SKM-1 (cell line): ENCODE measurements around the gene CACNA1C.
"Not testable (repeated sequence)": the region's sequence is repeated elsewhere in the genome, so short reads cannot be mapped to it uniquely, and the experiment has no call there.

ENCODE experiments used
- DNase-seq: peaks from one replicate; lab custom pipeline; 2025; ENCODE audit not compliant: unreplicated experiment; lab: John Stamatoyannopoulos, UW

Gene CACNA1C

DNA sequence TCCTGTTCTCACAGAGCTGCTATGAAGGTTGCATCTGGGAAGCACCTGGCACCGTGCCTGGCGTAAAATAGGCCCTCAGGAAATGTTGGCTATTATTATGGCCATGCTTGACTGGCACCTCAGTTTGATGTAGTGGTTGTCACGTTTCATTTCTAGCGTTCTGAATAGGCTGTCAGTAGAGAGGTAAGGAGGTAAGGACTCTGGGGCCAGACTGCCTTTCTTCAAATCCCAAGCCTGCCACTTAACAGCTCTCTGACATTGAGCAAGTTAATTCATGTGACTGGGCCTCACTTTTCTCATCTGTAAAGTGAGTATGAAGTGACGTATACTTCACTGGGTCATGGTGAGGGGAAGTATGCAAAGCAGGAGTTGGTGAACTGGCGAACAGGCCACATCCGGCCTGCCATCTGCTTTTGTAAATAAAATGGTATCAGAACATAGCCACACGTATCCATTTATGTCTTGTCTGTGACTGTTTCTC, 196.2 kb downstream of the CACNA1C start:
- no peak for DNase-seq

DNA sequence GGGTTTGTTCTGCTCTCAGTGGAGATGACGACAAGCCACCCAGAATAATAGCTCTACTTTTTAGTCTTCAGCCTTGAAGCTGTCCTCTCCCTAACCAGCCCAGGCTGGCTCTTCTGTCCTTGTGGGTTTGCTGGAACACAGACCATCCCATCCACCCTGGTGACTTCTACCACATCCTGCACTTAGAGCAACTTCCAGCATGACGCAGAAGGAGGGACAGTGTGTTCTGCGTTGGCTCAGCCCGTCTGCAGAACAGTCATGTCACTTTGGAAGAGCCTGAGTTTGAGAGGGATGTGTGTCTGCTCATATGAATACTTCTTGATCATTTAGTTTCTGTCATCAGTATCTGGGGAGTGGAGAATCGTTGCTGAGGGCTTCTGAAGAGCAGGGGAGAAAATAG, 198.0 kb downstream of the CACNA1C start:
- no peak for DNase-seq

DNA sequence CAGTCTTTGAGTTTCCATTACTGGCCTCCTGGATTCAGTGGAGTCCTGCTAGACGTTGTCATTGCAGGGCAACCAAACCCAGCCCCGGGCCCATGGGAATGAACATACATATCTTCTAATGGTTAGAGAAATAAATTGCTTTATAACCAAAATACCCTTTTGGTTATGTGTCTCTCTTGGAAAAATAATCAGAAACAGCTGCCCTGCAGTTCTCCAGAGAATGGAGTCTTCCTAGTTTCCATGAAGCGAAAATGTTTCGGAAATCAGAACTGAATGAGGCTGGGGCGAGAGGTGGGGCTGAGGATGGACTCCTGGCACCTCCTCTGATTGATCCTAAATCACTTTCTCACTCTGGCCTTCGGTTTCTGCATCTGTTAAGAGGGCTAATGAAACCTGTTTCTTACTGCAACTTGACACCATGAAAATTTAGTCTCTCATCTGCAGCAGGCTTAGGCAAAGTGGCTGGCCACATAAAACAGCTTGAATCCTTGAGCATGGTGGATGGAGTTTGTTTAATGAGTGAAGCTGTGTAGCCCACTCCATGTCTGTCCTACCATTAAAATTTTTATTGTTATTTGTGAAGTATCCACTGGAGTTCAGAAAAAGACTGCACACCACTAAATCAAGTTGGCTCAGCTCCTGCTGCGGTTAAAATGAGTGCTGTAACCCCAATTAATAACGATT, 198.9 kb downstream of the CACNA1C start:
- DNase-seq: no peak

DNA sequence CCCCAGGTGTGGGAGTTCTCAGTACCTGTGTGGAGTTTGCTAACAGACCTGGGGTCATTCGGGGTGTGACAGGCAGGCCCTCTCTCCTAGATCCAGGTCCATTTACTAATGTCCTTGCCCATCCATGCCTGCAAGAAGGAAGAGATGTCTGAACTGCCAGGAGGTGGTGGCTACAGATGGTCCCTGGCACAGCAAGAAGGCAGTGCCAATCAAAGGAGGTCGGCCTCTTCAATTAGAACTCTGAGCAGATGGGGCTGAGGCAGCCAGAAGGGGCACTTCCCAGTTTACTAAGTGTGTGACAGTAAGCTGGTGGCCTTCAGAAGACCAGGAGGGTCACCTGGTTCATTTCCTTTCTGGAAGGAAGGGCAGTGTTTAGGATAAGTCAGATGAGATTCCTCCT, 202.5 kb downstream of the CACNA1C start:
- no peak for DNase-seq

DNA sequence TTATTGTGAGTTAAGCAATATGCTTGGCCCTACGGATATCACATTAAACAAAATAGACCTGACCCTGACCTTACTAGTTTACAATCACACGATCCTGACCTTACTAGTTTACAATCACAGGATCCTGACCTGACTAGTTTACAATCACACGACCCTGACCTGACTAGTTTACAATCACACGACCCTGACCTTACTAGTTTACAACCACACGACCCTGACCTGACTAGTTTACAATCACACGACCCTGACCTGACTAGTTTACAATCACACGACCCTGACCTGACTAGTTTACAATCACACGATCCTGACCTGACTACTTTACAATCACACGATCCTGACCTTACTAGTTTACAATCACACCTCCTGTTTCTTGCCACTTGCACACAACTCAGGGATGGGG, 202.9 kb downstream of the CACNA1C start:
- DNase-seq: not testable (repeated sequence)

DNA sequence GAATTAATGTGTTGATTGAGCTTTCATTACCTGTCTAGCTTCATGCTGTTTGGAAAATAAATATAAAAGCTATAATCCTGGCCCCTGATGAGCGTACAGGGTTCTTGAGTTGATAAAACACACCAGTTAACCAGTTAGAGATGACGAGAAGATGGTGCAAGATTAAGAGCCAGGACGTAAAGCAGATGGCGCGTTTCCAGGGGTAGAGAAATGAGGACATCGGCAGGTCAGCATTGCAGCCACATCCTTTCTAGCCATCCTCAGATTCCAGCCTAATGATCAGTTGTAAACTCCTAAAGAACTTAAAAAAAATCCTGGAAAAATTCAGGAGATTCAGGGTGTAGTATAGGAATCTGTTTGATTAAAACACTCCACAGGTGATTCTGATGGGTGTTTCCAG, 203.7 kb downstream of the CACNA1C start:
- no peak for DNase-seq

DNA sequence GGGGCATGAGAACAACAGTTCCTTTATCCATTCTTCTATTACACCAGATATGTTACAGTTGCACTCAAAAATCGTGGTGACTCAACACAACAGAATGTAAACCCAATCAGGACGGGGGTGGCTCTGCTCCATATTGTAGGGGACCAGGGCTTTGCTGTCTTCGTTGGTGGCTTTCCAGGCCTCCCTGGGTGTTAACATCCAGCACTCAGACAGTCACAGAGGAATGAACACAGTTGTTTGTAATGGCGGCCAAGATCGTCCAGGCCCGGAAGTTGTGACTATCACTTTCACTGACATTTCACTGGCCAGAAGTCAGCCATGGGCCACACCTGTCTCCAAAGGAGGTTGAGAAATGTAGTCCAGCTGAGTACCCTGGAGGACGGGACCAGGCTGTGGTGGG, 204.1 kb downstream of the CACNA1C start:
- DNase-seq: no peak

DNA sequence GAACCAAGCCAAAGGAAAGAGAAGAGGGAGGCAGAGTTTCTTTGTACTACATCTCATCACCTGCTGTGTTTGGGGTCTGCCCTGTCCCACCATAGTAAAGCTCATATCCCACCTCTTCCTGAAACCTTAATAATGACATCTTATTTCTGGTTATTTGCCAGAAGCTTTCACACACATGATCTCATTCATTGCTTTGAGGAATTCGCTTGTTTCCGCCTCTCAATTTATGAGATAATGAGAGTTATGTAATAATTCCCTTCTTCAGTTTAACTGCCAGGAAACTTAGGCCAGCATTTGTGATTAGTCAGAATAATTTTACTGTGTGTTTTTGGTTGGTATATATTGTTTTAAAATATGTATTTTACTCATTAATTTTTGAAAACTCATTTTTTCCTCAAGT, 205.2 kb downstream of the CACNA1C start:
- no peak for DNase-seq

DNA sequence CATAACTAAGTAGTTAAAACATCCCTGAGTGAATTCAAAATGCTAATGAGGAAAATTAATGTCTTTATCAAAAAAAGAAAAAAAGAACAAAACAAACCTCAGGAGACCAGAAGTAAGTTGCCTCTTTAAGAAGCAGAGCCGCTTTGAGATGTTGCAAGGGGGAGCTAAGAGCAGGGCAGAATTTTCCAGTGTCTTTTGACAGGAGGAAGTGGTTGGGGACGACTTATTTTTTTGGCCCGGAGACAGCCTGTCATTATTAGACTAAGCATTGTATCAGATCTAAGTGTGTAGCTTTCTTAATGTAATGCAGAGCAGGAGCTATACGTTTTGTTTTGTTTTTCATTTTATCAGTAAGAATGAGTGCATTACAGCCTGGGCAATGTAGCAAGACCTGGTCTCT, 206.6 kb downstream of the CACNA1C start:
- DNase-seq: peak; percentile 28

DNA sequence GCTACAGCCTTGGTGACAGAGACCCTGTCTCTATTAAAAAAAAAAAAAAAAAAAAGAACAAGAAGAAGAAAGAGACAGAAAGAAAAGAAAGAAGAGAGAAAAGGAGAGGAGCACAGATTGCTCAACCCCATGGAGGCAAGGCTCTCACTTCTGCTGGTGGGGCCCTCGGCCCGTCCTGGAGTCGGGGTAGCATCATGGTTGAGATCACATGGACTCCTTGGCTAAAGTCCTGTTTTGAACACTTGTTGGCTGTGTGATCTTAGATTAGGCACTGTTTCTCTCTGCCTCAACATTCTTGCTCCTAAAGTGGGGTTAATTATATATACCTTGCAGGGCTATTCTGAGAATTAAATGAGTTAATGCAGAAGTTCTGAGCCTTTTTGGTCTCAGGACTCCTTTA, 207.7 kb downstream of the CACNA1C start:
- DNase-seq: no peak

DNA sequence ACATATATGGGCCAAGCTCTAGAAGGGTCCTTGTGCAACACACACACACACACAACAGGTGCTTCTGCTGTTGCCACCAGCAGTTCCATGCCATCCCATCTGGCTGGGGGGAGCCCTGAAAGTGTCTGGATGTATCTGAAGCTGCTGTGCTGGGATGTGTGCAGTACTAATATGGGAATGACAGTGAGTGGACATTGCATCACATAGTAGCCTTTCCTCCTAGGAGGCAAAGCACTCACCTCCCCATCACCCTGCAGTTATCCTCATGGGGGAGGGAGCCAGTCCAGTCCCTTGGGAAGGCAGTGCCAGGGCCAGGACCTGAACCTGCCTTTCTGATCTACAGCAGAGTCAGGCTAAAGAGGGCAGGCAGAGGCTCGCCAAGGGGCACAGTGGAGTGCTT, 208.9 kb downstream of the CACNA1C start:
- DNase-seq: no peak

DNA sequence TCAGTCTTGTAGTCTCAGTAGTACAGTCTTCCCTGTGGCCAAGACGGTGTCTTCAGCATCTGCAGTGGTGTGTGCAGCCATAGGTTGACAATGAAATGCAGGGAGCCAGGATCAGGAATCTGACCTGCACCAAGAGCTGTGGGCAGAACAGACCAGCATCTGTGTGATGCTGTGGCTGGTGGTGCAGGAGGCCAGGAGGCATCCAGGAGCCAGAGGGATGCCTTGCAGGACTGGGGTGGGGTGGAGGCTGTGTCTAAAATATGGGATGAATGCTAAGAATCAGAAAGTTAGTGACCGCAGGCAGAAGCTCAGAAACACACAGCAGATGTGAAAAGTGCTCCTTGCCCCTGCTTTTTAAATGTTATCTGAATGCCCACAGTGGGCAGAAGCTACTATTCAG, 209.7 kb downstream of the CACNA1C start:
- DNase-seq: no peak

DNA sequence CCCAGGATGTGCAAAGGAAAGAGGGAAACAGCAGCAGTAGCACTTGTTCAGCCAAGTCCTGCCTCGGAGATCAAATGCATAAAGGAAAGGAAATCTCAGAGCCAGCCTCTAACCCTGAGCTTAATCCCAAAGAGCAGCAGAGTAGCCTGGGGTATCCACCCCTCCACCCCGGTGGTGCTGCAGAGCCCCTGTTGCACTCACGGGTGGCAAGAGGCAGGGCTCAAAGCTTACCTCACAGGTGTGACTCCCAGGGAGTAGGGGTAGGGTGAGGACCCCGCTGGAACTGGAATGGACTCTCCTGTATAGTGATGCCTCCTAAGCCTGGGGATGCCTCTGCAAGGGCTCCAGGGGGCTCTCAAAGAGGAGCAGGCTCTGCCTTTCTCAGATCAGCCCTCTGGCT, 211.1 kb downstream of the CACNA1C start:
- DNase-seq: no peak

DNA sequence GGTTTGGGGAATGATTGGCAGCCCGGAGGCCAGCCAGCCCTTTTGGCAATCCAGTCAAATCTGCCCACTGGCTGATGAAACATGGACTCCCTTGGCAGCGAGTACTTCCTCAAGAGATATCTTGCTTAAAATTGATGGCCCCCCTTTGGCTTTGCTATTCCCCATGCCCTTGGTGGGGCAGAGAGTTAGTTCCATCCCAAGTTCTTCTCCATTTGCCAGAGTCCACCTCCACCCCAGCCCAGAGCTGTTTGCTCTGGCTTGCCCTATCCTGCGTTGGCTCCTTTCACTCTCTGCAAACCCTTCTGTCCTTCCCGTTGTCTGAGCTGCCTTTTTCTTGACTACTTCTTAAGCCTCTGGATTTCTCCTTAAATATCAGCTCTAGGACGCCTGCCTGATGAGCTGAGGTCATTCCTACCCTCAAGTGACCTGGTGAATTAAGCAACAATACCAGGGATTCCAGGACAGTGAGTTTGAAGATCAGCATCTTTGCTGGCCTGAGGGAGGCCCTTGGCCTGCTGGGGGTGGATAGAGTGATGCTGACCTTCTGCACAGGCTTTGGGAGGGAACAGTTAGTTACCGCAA, 212.0 kb downstream of the CACNA1C start:
- DNase-seq: no peak

DNA sequence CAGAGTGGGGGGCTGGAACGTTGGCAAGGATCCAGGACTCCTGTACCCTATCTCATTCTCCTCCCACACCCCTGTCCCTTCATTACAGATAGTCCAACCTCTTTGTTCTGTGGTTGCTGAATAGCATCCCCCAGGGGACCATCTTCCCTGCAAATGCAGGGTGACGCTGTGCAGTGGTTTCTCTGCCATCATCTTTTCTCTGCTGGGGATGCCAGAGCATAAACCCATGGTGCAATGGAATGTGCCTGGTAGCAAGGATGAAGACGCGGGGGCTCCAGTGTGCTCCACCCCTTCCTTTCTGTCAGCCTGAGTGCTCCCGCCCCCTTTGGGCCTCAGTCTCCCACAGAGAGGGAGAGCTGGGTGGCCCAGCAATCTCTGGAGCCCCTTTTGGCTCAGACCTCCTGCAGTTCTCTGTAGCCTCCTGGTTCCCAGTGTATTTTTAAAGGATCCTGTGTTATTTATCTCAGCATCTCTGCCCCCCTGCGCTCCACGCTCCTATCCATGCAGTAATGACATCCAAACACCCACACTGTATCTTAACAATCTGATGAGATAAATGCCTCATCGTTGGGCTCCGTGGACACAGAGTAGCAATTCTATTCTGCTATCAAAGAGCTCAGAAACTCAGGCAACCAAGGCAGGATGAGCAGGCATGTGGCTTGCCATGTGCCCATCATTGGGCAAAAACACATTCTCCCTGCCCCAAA, 212.8 kb downstream of the CACNA1C start:
- no peak for DNase-seq

DNA sequence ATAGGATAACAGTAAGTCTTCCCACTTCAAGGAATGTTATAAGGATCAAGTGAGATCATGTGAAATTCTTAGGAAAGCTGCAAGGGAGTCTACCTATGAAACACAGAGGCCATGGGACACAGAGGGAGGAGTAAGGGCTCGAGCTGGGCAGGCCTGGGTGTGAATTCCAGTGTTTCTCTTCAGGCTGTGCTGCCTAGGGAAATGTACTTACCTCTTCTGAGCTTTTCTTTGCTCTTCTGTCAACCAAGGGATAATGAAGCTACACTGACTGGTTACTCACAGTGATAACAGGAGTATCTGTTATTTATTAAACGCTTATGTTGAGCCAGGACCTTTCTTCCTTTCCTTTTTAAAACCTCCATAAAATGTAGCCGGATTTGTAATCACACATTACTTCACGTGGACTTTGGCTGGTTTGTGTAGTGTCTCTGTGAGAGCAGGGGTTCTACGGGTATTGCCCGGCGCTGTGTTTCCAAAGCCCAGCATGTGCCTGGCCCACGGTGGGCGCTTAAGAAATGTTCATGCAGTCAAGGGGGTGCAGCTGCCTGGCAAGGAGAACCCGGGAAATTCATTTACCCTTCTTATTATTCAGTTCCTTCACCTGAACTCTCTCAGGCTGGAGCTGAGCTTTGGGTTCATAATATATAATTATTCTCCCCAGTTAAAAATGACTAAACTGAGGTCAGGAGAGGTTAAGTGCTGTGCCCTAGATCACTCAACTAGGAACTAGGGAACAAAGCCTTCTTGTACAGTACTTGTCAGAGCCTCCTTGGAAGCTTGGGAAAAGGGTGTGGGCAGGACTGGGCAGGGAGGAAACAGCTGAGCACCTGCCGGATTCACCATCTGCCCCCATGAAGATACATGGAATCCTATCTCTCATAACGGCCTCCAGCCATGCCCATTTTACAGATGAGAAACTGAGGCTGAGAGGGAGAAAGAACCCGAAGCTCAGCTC, 214.2 kb downstream of the CACNA1C start:
- no peak for DNase-seq

DNA sequence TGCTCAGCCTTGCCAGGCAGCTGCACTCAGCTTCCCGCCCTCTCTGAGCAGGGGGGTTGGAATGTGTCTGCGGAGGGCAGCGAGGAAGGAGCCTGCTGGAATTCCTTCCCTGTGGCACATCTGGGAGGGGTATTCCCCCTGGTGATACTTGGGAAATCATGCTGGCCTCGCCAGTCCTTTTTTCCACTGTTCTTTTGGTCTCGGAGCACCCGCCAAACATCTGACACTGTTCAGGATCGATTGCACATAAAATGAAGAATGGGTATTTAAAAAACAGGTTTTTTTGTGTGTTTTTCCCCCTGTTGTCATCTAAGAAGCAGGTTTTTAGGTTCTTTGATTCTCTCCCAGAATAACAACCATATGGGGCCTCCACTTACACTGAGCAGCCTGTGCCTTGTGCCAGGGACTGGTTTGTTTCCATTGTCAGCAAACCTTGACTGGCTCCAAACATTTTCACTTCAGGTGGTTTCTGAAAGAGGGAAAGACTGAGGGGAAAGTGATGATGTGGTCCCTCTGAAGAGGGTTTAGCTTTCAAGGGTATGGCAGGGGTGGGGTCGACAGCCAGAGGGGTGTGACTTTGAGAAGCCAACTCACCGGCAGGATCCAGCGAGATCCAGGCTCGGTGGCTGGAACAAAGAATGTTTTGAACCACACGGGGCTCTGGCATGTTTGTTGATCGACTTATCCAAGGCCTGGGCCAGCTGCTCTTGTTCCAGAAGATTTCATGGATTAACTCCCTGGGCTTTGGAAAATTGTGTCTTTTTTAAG, 215.1 kb downstream of the CACNA1C start:
- DNase-seq: no peak

DNA sequence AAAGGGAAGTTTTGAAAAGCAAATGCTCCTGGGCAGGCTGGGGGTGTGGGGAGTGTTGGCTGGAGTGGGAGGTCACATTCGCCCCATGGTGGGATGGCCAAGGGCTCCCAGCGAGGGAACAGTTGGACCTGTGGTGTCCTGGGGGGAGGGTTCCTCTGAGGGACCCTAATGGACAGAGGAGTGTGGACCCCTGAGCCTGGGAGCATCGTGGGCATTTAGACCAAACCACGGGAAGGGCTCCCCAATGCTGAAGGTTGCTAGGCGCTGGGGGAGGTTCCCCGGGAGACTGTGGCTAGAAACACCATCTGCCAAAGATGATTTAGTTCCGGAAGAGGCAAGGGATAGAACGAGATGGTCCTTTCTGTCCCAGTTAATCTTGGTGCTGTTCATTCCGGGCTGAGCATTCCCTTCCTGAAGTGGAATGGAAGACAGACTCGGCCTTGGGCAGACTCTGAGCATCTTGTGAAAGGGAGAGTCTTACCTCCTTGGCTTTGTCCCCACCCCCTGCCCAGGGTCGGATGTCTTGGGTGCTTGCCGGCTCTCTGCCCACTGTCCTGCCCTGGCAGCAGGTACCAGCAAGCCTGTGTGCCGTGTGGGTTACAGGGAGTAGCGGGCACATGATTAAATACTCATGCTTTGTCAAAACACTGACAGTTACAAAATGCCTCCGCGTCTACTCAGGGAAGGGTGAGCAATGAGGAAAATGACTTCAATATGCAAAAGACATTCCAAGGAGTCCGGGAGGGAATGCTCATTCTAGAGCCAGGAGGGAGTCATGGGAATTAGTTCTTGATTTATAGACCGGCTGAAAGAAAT, 215.9 kb downstream of the CACNA1C start:
- no peak for DNase-seq

DNA sequence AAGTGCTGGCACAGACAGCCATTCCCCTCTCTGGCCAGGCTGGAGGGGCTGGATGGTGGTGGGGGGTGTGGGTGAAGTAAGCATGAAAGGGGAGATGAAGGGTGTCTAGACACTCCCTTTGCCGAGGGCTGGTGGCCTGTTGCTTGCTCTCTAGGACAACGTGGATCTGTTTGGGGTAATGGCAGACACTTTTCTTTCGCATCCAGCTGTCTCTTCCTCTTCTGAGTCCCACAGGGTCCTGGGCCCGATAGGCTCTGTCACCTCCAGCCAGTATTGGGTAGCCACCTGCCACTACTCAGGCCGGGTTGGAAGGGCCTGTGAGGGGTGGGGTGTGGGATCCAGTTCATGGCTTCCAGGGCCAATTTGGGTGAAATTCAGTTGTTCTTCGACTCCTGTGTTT, 218.1 kb downstream of the CACNA1C start:
- no peak for DNase-seq

DNA sequence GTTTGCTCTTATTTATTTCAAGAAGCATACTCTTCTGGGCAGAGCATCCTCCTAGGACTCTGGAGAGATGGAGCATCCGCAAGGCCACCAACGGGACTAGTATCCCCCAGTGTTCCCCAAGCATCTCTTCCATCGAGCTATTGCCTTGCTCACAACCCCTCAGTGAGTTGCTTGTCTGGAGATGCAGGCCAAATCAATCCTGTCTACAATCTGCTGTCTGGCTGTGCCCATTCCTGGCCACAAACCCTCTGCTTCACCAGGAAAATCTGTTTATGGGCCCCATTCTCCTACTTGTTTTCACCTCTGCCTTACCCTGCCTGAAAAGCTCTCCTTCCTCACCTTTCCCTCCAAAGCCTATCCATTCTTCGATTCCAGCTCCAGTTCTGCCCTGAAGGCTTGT, 219.2 kb downstream of the CACNA1C start:
- DNase-seq: no peak
